SK-N-SH (cell line): ENCODE measurements around the gene AGBL1. TPM values are rescaled to one million over a fixed set of nuclear protein-coding genes. Genes with fewer than 3 reads are reported as not detected.

Source experiments
- CTCF ChIA-PET: fragments of 300-600, 350-600 bp; formaldehyde crosslinking; extraction: SDS; loops from one replicate; lab custom pipeline; 2021; lab: Yijun Ruan, JAX
- POLR2A ChIA-PET: fragments of 350-600 bp; sonication (Branson Sonifier 250); formaldehyde crosslinking; extraction: SDS; loops from one replicate; lab custom pipeline; 2020; ENCODE audit warnings: antibody characterized with exemption, inconsistent platforms; lab: Yijun Ruan, JAX
- DNase-seq: peaks from one replicate; pipeline ENCODE4 v3.0.0; 2012
- H2AFZ ChIP-seq: fragments of 200-600 bp; sonication (generic); 2 replicates; pipeline ENCODE4 v1.8.1; 2016; ENCODE audit warnings: antibody characterized with exemption, mild to moderate bottlenecking, low read depth
- H3F3A ChIP-seq: fragments of 200-600 bp; sonication (generic); replicated peaks from 2 replicates; pipeline ENCODE3; 2016; ENCODE audit warnings: antibody characterized with exemption, mild to moderate bottlenecking; ENCODE audit not compliant: insufficient read depth
- H3K27ac ChIP-seq, 2 experiments: fragments of 200-500 bp in 1 of 2; fragments of 200-600 bp in 1 of 2; sonication (Bioruptor generic) in 1 of 2; sonication (generic), shearing (Covaris generic) in 1 of 2; 2 replicates each; pipeline versions ENCODE4 v1.5.1 to v1.6.1; 2014 to 2016; ENCODE audit warnings: low read depth in 2 of 2, inconsistent platforms in 1 of 2, low read length in 1 of 2, mild to moderate bottlenecking in 1 of 2, mixed read lengths in 1 of 2
- H3K27me3 ChIP-seq: fragments of 200-600 bp; sonication (generic), shearing (Covaris generic); 2 replicates; pipeline ENCODE4 v1.6.1; 2016; ENCODE audit warnings: mixed run types; ENCODE audit not compliant: insufficient read depth
- H3K36me3 ChIP-seq, 2 experiments: fragments of 200-500 bp in 1 of 2; fragments of 200-600 bp in 1 of 2; sonication (Bioruptor generic) in 1 of 2; sonication (generic) in 1 of 2; replicated peaks in 1 of 2; 2 replicates each; pipeline versions ENCODE3 to v1.5.1; 2014 to 2016; ENCODE audit warnings: low read length in 1 of 2, mild to moderate bottlenecking in 1 of 2; ENCODE audit not compliant: insufficient read depth in 2 of 2, control insufficient read depth in 1 of 2
- H3K4me1 ChIP-seq, 2 experiments: fragments of 200-500 bp in 1 of 2; fragments of 200-600 bp in 1 of 2; sonication (Bioruptor generic) in 1 of 2; sonication (generic), shearing (Covaris generic) in 1 of 2; 2 replicates each; pipeline versions ENCODE4 v1.5.1 to v1.6.1; 2014 to 2016; ENCODE audit warnings: low read depth in 1 of 2, low read length in 1 of 2, mixed run types in 1 of 2; ENCODE audit not compliant: insufficient read depth in 2 of 2, control insufficient read depth in 1 of 2
- H3K4me2 ChIP-seq: fragments of 200-600 bp; sonication (generic), shearing (Covaris generic); 2 replicates; pipeline ENCODE4 v1.6.1; 2017; ENCODE audit warnings: mixed run types
- H3K4me3 ChIP-seq, 2 experiments: fragments of 200-500 bp in 1 of 2; fragments of 200-600 bp in 1 of 2; sonication (Bioruptor generic) in 1 of 2; sonication (generic), shearing (Covaris generic) in 1 of 2; 2 replicates each; pipeline versions ENCODE4 v1.5.1 to v1.8.1; 2014 to 2016; ENCODE audit warnings: low read depth in 2 of 2, inconsistent platforms in 1 of 2, low read length in 1 of 2, mild to moderate bottlenecking in 1 of 2, mixed read lengths in 1 of 2, moderate library complexity in 1 of 2
- H3K79me2 ChIP-seq: fragments of 200-600 bp; sonication (generic); 2 replicates; pipeline ENCODE4 v1.8.1; 2017; ENCODE audit warnings: mild to moderate bottlenecking; ENCODE audit not compliant: insufficient read depth
- H3K9ac ChIP-seq: fragments of 200-600 bp; sonication (generic); 2 replicates; pipeline ENCODE4 v1.6.1; 2017; ENCODE audit warnings: mixed run types
- H3K9me2 ChIP-seq: fragments of 200-600 bp; sonication (generic); 2 replicates; pipeline ENCODE4 v1.6.1; 2017; ENCODE audit warnings: mixed run types
- H3K9me3 ChIP-seq: fragments of 200-600 bp; sonication (generic); 2 replicates; pipeline ENCODE4 v1.6.1; 2017; ENCODE audit warnings: mixed run types, mild to moderate bottlenecking, moderate library complexity
- H4K20me1 ChIP-seq: fragments of 200-600 bp; sonication (generic); 2 replicates; pipeline ENCODE4 v1.6.1; 2017; ENCODE audit warnings: mild to moderate bottlenecking, mixed run types; ENCODE audit not compliant: insufficient read depth
- CHD2 ChIP-seq: fragments of 150-350 bp; IDR thresholded peaks from 2 replicates; pipeline ENCODE4 v1.6.1; 2018; ENCODE audit warnings: low read length; ENCODE audit not compliant: partially characterized antibody
- ELF1 ChIP-seq: IDR thresholded peaks from 2 replicates; pipeline ENCODE4 v1.4.0; 2012
- EP300 ChIP-seq, 2 experiments: IDR thresholded peaks; 2 replicates each; pipeline versions ENCODE4 v1.4.0 to v1.6.1; 2012; ENCODE audit warnings: borderline replicate concordance in 1 of 2, low read depth in 1 of 2, low read length in 1 of 2
- EZH2phosphoT487 ChIP-seq: fragments of 200-600 bp; sonication (generic); IDR thresholded peaks from 2 replicates; pipeline ENCODE4 v1.6.1; 2017; ENCODE audit warnings: low read depth, mixed run types, mild to moderate bottlenecking, antibody characterized with exemption, moderate library complexity, borderline replicate concordance
- FOSL2 ChIP-seq: IDR thresholded peaks from 2 replicates; pipeline ENCODE4 v1.4.0; 2012; ENCODE audit warnings: low read depth, mild to moderate bottlenecking, moderate library complexity, borderline replicate concordance
- GATA2 ChIP-seq: sonication (generic); formaldehyde crosslinking; IDR thresholded peaks from 2 replicates; pipeline ENCODE4 v1.5.0; 2020; ENCODE audit warnings: mild to moderate bottlenecking, missing genetic modification reagents
- IRF3 ChIP-seq: fragments of 150-350 bp; IDR thresholded peaks from 2 replicates; pipeline ENCODE4 v1.6.1; 2016; ENCODE audit warnings: mild to moderate bottlenecking, low read depth, low read length
- JUND ChIP-seq: IDR thresholded peaks from 2 replicates; pipeline ENCODE4 v1.4.0; 2012
- NFIC ChIP-seq: IDR thresholded peaks from 2 replicates; pipeline ENCODE4 v1.4.0; 2012; ENCODE audit warnings: borderline replicate concordance
- PBX3 ChIP-seq: IDR thresholded peaks from 2 replicates; pipeline ENCODE4; 2012
- RAD21 ChIP-seq: IDR thresholded peaks from 2 replicates; pipeline ENCODE4 v1.6.1; 2012; ENCODE audit warnings: mild to moderate bottlenecking, low read length
- RFX5 ChIP-seq: IDR thresholded peaks from 2 replicates; pipeline ENCODE4 v1.6.1; 2012; ENCODE audit warnings: mild to moderate bottlenecking, improper control_type of control experiment, low read length
- RXRA ChIP-seq: IDR thresholded peaks from 2 replicates; pipeline ENCODE4 v1.4.0; 2012; ENCODE audit warnings: low read depth, mild to moderate bottlenecking, borderline replicate concordance
- SIN3A ChIP-seq: IDR thresholded peaks from 2 replicates; pipeline ENCODE4 v1.6.1; 2012; ENCODE audit warnings: low read depth, mild to moderate bottlenecking, low read length, moderate library complexity, borderline replicate concordance
- SMC3 ChIP-seq: IDR thresholded peaks from 2 replicates; pipeline ENCODE4 v1.6.1; 2012; ENCODE audit warnings: low read depth, low read length, improper control_type of control experiment
- TCF12 ChIP-seq: IDR thresholded peaks from 2 replicates; pipeline ENCODE4 v1.4.0; 2012
- USF1 ChIP-seq: IDR thresholded peaks from 2 replicates; pipeline ENCODE4 v1.4.0; 2012; ENCODE audit warnings: low read depth, borderline replicate concordance
- USF2 ChIP-seq: fragments of 150-350 bp; IDR thresholded peaks from 2 replicates; pipeline ENCODE4 v1.6.1; 2017; ENCODE audit warnings: antibody characterized with exemption, low read length, low read depth, borderline replicate concordance
- YY1 ChIP-seq: IDR thresholded peaks from 2 replicates; pipeline ENCODE4 v1.4.0; 2012; ENCODE audit warnings: low read depth, mild to moderate bottlenecking
- WGBS: methylation state at CpG from one replicate; pipeline ENCODE4 v1.1.6; 2017; ENCODE audit warnings: low lambda C conversion rate; 5-methylcytosine and 5-hydroxymethylcytosine counted together
- polyA plus RNA-seq, 3 experiments: library from polyadenylated mRNA; depleted of rRNA; stranded (reverse); fragments of >200 nt; gene quantifications; 2 replicates each; pipeline ENCODE4 v1.2.3, GENCODE V29; 2012
- TF ChIP-seq, protein P1 (sequence below): fragments of 200-600 bp; sonication (generic); IDR thresholded peaks from 2 replicates; pipeline ENCODE4 v1.6.1; 2017; ENCODE audit warnings: antibody characterized with exemption, mild to moderate bottlenecking, moderate library complexity

AGBL1 gene
- polyA plus RNA-seq, 1 of the 3 experiments (the other 2 are of a cell fraction) = not detected

GRCh38 chr15:86735247-86736040 lies 655.8 kb downstream of the AGBL1 start:
- ChIA-PET POLR2A (no interaction called here), CTCF (no interaction called here)
- no peak overlapping the region for H3K4me3 ChIP-seq
- no peaks in the 10 kb centered on the region for H3K4me1 ChIP-seq
- no peaks in the 10 kb centered on the region for H3K27me3 ChIP-seq
- H3K9me2 ChIP-seq = no peaks in the 10 kb centered on the region
- no peak overlapping the region for H3K9ac ChIP-seq
- H3K9me3 ChIP-seq = no peaks in the 10 kb centered on the region
- no peak overlapping the region for H2AFZ ChIP-seq
- no peaks in the 10 kb centered on the region for H3F3A ChIP-seq
- no peak overlapping the region for H3K27ac ChIP-seq
- H4K20me1 ChIP-seq = no peaks in the 10 kb centered on the region
- no peak for DNase-seq
- no peaks in the 10 kb centered on the region for H3K36me3 ChIP-seq
- WGBS = 54% methylated on average over 5 of the region's 5 CpGs
- no peaks in the 10 kb centered on the region for H3K79me2 ChIP-seq
- TF ChIP-seq IRF3 (no peak), EP300 (IDR thresholded peaks at IDR 0.05; ENCODE audit: borderline replicate concordance in 1 of 2, low read depth in 1 of 2, low read length in 1 of 2) (no peak), RFX5 (no peak), CHD2 (no peak), PBX3 (no peak), YY1 (no peak), SIN3A (no peak), TCF12 (no peak), SMC3 (no peak), FOSL2 (no peak), RAD21 (no peak), GATA2 (CRISPR knock-in tag) (no peak), USF2 (no peak), USF1 (no peak), JUND (no peak), EZH2phosphoT487 (no peak), ELF1 (no peak), RXRA (no peak), NFIC (no peak)
- TF ChIP-seq, protein P1, sequence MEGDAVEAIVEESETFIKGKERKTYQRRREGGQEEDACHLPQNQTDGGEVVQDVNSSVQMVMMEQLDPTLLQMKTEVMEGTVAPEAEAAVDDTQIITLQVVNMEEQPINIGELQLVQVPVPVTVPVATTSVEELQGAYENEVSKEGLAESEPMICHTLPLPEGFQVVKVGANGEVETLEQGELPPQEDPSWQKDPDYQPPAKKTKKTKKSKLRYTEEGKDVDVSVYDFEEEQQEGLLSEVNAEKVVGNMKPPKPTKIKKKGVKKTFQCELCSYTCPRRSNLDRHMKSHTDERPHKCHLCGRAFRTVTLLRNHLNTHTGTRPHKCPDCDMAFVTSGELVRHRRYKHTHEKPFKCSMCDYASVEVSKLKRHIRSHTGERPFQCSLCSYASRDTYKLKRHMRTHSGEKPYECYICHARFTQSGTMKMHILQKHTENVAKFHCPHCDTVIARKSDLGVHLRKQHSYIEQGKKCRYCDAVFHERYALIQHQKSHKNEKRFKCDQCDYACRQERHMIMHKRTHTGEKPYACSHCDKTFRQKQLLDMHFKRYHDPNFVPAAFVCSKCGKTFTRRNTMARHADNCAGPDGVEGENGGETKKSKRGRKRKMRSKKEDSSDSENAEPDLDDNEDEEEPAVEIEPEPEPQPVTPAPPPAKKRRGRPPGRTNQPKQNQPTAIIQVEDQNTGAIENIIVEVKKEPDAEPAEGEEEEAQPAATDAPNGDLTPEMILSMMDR = no peak
- no peak overlapping the region for H3K4me2 ChIP-seq
